Caki2 (cell line): Measurements from ENCODE around the gene SDCBP2. TPM values are rescaled to one million over a fixed set of nuclear protein-coding genes. Genes with fewer than 3 reads are reported as not detected.

ENCODE experiments used
- DNase-seq: peaks from one replicate; pipeline ENCODE4 v3.0.0-alpha.2; 2015; ENCODE audit warnings: low read depth
- in situ Hi-C: cut with HindIII; loops from 2 replicates; pipeline ENCODE4 v1.10.0; 2016; ENCODE audit warnings: low sequenced_read_pairs, low pct_unique_long_range_greater_than_20kb, mixed read lengths
- total RNA-seq: library from RNA; depleted of rRNA; stranded (reverse); fragments of >200 nt; shearing (Covaris generic); gene quantifications from 2 replicates; pipeline ENCODE4 v1.2.3, GENCODE V29; 2014; ENCODE audit warnings: low replicate concordance

Gene SDCBP2
- total RNA-seq, 1 experiment from 2014 or later, result 3.2 TPM

GRCh38 chr20:1320902-1321653 lies 7.9 kb downstream of the SDCBP2 start:
- in situ Hi-C loops, result loop anchor here (10.0 kb wide), 1 partner anchor 74 kb away; the partner anchor contains the start of gene FKBP1A

GRCh38 chr20:1320016-1320415 lies 8.9 kb downstream of the SDCBP2 start:
- DNase-seq, result no peak
- in situ Hi-C loops, result loop anchor here (10.0 kb wide), 1 partner anchor 75 kb away; the partner anchor contains the start of gene FKBP1A

More at GRCh38 chr20:1320902-1321653, 7.9 kb downstream of the SDCBP2 start:
- no peak for DNase-seq

GRCh38 chr20:1319462-1319861 lies 9.5 kb downstream of the SDCBP2 start:
- DNase-seq, result no peak
- in situ Hi-C loops, result no loop called here

GRCh38 chr20:1319051-1319450 lies 9.9 kb downstream of the SDCBP2 start:
- in situ Hi-C loops, result no loop called here
- DNase-seq, result no peak

- no peak for DNase-seq
- in situ Hi-C loops, result no loop called here
Observed at GRCh38 chr20:1317545-1318255, 11.2 kb downstream of the SDCBP2 start.

- DNase-seq, result no peak
- in situ Hi-C loops, result no loop called here
Observed at GRCh38 chr20:1315804-1316203, 13.1 kb downstream of the SDCBP2 start.

GRCh38 chr20:1313236-1313964 lies 15.5 kb downstream of the SDCBP2 start:
- peak; percentile 30 for DNase-seq
- in situ Hi-C loops, result no loop called here

- in situ Hi-C loops, result no loop called here
- no peak for DNase-seq
Observed at GRCh38 chr20:1312904-1313235, 16.1 kb downstream of the SDCBP2 start.

- in situ Hi-C loops, result no loop called here
- DNase-seq, result no peak
Observed at GRCh38 chr20:1312308-1312707, 16.6 kb downstream of the SDCBP2 start.

- DNase-seq, result no peak
- in situ Hi-C loops, result no loop called here
Observed at GRCh38 chr20:1310506-1311190, 18.3 kb downstream of the SDCBP2 start.

GRCh38 chr20:1310071-1310470 lies 18.9 kb downstream of the SDCBP2 start:
- in situ Hi-C loops, result no loop called here
- DNase-seq, result no peak

- in situ Hi-C loops, result no loop called here
- DNase-seq, result no peak
Observed at GRCh38 chr20:1309439-1309847, 19.5 kb downstream of the SDCBP2 start.

- in situ Hi-C loops, result no loop called here
- no peak for DNase-seq
Observed at GRCh38 chr20:1308702-1309095, 20.2 kb downstream of the SDCBP2 start.

- in situ Hi-C loops, result no loop called here
- no peak for DNase-seq
Observed at GRCh38 chr20:1308067-1308701, 20.8 kb downstream of the SDCBP2 start.

GRCh38 chr20:1307571-1307971 lies 21.4 kb downstream of the SDCBP2 start:
- in situ Hi-C loops, result no loop called here
- DNase-seq, result no peak

- in situ Hi-C loops, result no loop called here
- no peak for DNase-seq
Observed at GRCh38 chr20:1307171-1307570, 21.8 kb downstream of the SDCBP2 start.

GRCh38 chr20:1306316-1307135 lies 22.4 kb downstream of the SDCBP2 start:
- in situ Hi-C loops, result no loop called here
- DNase-seq, result no peak
